Natural killer cell (primary cell): ENCODE data around the gene CERS6. TPM values are rescaled to one million over a fixed set of nuclear protein-coding genes. Genes with fewer than 3 reads are reported as not detected.

Experiments used
- ATAC-seq, 3 donors: fragments of 150-1000 bp in 2 of 3; fragments of 200-7000 bp in 1 of 3; cut with Tn5 transposase; 1 replicate in 1 of 3; 2 replicates in 2 of 3; pipeline ENCODE4 v1.10.0; 2021; ENCODE audit warnings: mild to moderate bottlenecking in 2 of 3, moderate library complexity in 2 of 3
- DNase-seq, 2 donors: peaks; one replicate each; pipeline versions ENCODE4 v3.0.0 to v3.0.0-alpha.2; 2013 to 2021; ENCODE audit warnings: mixed read lengths in 1 of 2
- H3K27ac ChIP-seq: one replicate; pipeline ENCODE4 v1.5.1; 2013; ENCODE audit warnings: mild to moderate bottlenecking, low read length
- H3K27me3 ChIP-seq: one replicate; pipeline ENCODE4 v1.6.1; 2013; ENCODE audit warnings: low read length; ENCODE audit not compliant: control insufficient read depth, insufficient read depth
- H3K36me3 ChIP-seq: one replicate; pipeline ENCODE4 v1.6.1; 2013; ENCODE audit warnings: low read length; ENCODE audit not compliant: control insufficient read depth, insufficient read depth
- H3K4me1 ChIP-seq: one replicate; pipeline ENCODE4 v1.6.1; 2013; ENCODE audit warnings: low read length; ENCODE audit not compliant: control insufficient read depth, insufficient read depth
- H3K4me3 ChIP-seq: one replicate; pipeline ENCODE4 v1.5.1; 2013; ENCODE audit warnings: low read length
- H3K9me3 ChIP-seq: one replicate; pipeline ENCODE4 v1.6.1; 2013; ENCODE audit warnings: low read length; ENCODE audit not compliant: control insufficient read depth, insufficient read depth
- H3K27ac Mint-ChIP-seq, 2 donors: one replicate each; pipeline ENCODE4 v1.8.0; 2022; ENCODE audit warnings: mild to moderate bottlenecking in 2 of 2, mixed read lengths in 2 of 2, moderate library complexity in 1 of 2
- H3K27me3 Mint-ChIP-seq, 2 donors: one replicate each; pipeline ENCODE4 v1.8.0; 2022; ENCODE audit warnings: low read depth in 2 of 2, mixed read lengths in 2 of 2
- H3K36me3 Mint-ChIP-seq: one replicate; pipeline ENCODE4 v1.8.0; 2022; ENCODE audit warnings: mixed read lengths
- H3K4me1 Mint-ChIP-seq, 2 donors: one replicate each; pipeline ENCODE4 v1.8.0; 2022; ENCODE audit warnings: mixed read lengths in 2 of 2
- H3K4me3 Mint-ChIP-seq: one replicate; pipeline ENCODE4 v1.8.0; 2022; ENCODE audit warnings: mild to moderate bottlenecking, moderate library complexity, mixed read lengths
- H3K9me3 Mint-ChIP-seq, 2 donors: one replicate each; pipeline ENCODE4 v1.8.0; 2022; ENCODE audit warnings: mixed read lengths in 2 of 2
- CTCF ChIP-seq: fragments of 200-600 bp; IDR thresholded peaks from one replicate; pipeline ENCODE4 v1.8.0; 2022; ENCODE audit warnings: antibody characterized with exemption
- WGBS: methylation state at CpG from one replicate; pipeline ENCODE4 v1.1.7; 2013; ENCODE audit warnings: missing lambda C conversion rate; ENCODE audit not compliant: insufficient coverage; 5-methylcytosine and 5-hydroxymethylcytosine counted together
- intact Hi-C: fragments of 100-400 bp; cut with micrococcal nuclease; formaldehyde crosslinking; loops from one replicate; pipeline ENCODE4 v1.14.2; 2022
- total RNA-seq, 4 donors: library from RNA; stranded (reverse); fragments of 120-200 nt in 1 of 4; gene quantifications; one replicate each; pipeline versions ENCODE4 v1.2.3 to v1.2.4, GENCODE V29; 2013 to 2022

Gene CERS6
- total RNA-seq, 3 donors from 2014 or later (not counting 1 experiment from before 2014, with no cell fraction given), result 9.1 to 13.5 (median 11.8) TPM

GRCh38 chr2:168727904-168728470, 271.9 kb downstream of the CERS6 start:
- Histone ChIP-seq H3K4me3 (no peak overlapping the region), H3K4me1 (no peaks in the 10 kb centered on the region), H3K27me3 (no peaks in the 10 kb centered on the region), H3K9me3 (no peaks in the 10 kb centered on the region), H3K27ac (no peak overlapping the region), H3K36me3 (no peaks in the 10 kb centered on the region)
- peaks cover 4 to 6% of the 10 kb centered on the region in 2 donors for H3K4me1 Mint-ChIP-seq
- TF ChIP-seq CTCF, result no peak
- intact Hi-C loops, result no loop called here
- no peak overlapping the region for H3K27ac Mint-ChIP-seq
- H3K4me3 Mint-ChIP-seq, result no peak overlapping the region
- DNase-seq, result no peak
- no peak for ATAC-seq
- no peaks in the 10 kb centered on the region for H3K9me3 Mint-ChIP-seq
- WGBS, result 95% methylated on average over 4 of the region's 5 CpGs
- no peaks in the 10 kb centered on the region for H3K27me3 Mint-ChIP-seq
- peaks cover 13% of the 10 kb centered on the region for H3K36me3 Mint-ChIP-seq

DNA sequence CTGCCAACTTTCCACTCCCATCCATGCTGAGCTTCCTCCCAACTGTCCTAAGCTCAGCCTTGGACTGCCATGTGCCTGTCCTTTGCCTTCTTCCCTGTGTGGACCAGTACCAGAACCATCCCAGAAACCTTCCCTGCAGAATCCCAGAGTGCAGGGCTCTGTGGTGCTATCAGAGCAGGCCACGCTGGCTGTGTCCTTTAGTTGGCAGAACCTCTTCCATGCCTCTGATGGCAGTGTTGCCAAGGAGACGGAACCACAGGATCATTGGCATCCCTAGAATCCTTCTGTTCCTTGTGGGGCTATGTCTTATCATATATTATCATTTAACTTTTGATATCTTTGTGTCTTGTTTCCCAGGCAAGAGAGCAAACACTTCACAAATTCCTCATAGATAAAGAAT, 273.4 kb downstream of the CERS6 start:
- no peaks in the 10 kb centered on the region for H3K27me3 ChIP-seq
- ATAC-seq, result no peak
- Mint-ChIP-seq H3K4me1 (peaks cover 0 to 4% of the 10 kb centered on the region in 2 donors), H3K9me3 (no peaks in the 10 kb centered on the region), H3K4me3 (no peak overlapping the region), H3K27ac (no peak overlapping the region), H3K27me3 (no peaks in the 10 kb centered on the region), H3K36me3 (no peaks in the 10 kb centered on the region)
- TF ChIP-seq CTCF, result no peak
- H3K9me3 ChIP-seq, result no peaks in the 10 kb centered on the region
- intact Hi-C loops, result no loop called here
- no peak for DNase-seq
- no peaks in the 10 kb centered on the region for H3K36me3 ChIP-seq
- WGBS, result 98% methylated on average over 2 of the region's 2 CpGs
- H3K4me3 ChIP-seq, result no peak overlapping the region
- no peaks in the 10 kb centered on the region for H3K4me1 ChIP-seq
- H3K27ac ChIP-seq, result no peak overlapping the region

GRCh38 chr2:168730344-168730743, 274.3 kb downstream of the CERS6 start:
- Histone ChIP-seq H3K4me1 (no peaks in the 10 kb centered on the region), H3K9me3 (no peaks in the 10 kb centered on the region), H3K27me3 (no peaks in the 10 kb centered on the region), H3K4me3 (no peak overlapping the region), H3K36me3 (no peaks in the 10 kb centered on the region), H3K27ac (no peak overlapping the region)
- Mint-ChIP-seq H3K4me1 (peaks cover 5 to 8% of the 10 kb centered on the region in 2 donors), H3K4me3 (no peak overlapping the region), H3K27me3 (no peaks in the 10 kb centered on the region), H3K9me3 (no peaks in the 10 kb centered on the region), H3K27ac (no peak overlapping the region), H3K36me3 (no peaks in the 10 kb centered on the region)
- no peak for DNase-seq
- WGBS, result 89% methylated on average over 4 of the region's 4 CpGs
- intact Hi-C loops, result no loop called here
- ATAC-seq, result no peak
- TF ChIP-seq CTCF, result no peak

GRCh38 chr2:168731002-168731401, 274.9 kb downstream of the CERS6 start:
- H3K27me3 ChIP-seq, result no peaks in the 10 kb centered on the region
- WGBS, result 93% methylated on average over 2 of the region's 2 CpGs

More at GRCh38 chr2:168731002-168731401, 274.9 kb downstream of the CERS6 start:
- H3K36me3 Mint-ChIP-seq, result no peaks in the 10 kb centered on the region
- H3K27me3 Mint-ChIP-seq, result no peaks in the 10 kb centered on the region
- peaks cover 6 to 9% of the 10 kb centered on the region in 2 donors for H3K4me1 Mint-ChIP-seq
- Histone ChIP-seq H3K36me3 (no peaks in the 10 kb centered on the region), H3K4me3 (no peak overlapping the region), H3K9me3 (no peaks in the 10 kb centered on the region), H3K27ac (no peak overlapping the region), H3K4me1 (no peaks in the 10 kb centered on the region)
- H3K9me3 Mint-ChIP-seq, result no peaks in the 10 kb centered on the region
- no peak for DNase-seq
- intact Hi-C loops, result no loop called here
- no peak overlapping the region for H3K27ac Mint-ChIP-seq
- no peak for ATAC-seq
- no peak overlapping the region for H3K4me3 Mint-ChIP-seq
- TF ChIP-seq CTCF, result no peak
